ENCODE data around the gene DPY19L3. TPM values are rescaled to one million over a fixed set of nuclear protein-coding genes. Genes with fewer than 3 reads are reported as not detected.

The DPY19L3 gene
- total RNA-seq, 5 donors from 2014 or later (not counting 1 experiment from before 2014, with no cell fraction given): 11.1 to 17.4 (median 15.5) TPM

DNA sequence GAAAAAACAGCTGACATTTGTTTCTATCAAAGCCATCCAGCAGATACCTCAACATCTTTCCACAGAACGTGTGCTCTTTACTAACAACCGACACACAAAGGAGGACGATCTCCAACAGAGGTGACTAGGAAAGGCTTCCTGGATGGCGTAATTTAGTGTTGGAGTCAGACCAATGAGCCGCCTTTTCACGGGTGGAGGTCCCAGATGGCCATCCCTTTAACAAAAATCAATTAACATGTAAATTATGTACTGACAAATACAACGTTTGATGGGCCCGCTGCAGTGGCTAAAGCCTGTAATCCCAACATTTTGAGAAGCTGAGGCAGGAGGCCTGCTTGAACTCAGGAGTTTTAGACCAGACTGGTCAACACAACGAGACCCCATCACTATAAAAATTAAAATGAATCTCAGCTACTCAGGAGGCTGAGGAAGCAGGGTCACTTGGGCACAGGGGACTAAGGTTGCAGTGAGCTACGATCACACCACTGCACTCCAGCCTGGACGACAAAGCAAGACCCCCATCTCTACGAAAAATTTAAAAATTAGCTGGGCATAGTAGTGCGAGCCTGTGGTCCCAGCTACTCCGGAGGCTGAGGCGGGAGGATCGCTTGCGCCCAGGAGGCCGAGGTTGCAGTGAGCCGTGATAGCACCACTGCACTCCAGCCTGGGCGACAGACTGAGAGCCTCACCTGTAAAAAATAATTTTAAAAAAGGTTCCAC lies 1.2 kb upstream of the DPY19L3 start:
- H3K27me3 Mint-ChIP-seq: no peaks in the 10 kb centered on the region
- Histone ChIP-seq H3K9me3 (no peaks in the 10 kb centered on the region), H3K27me3 (replicated peaks in 1 of 2; ENCODE audit: control insufficient read depth in 2 of 2, extremely low read depth in 1 of 2, insufficient read depth in 2 of 2, low read length in 1 of 2) (no peaks in the 10 kb centered on the region), H3K4me3 (ENCODE audit: control insufficient read depth in 1 of 2, extremely low read depth in 1 of 2, low read length in 1 of 2) (peak overlapping the region; percentile 74 to 78), H3K27ac (ENCODE audit: low read length) (peak overlapping the region; percentile 78), H3K4me1 (ENCODE audit: control insufficient read depth in 1 of 2, extremely low read depth in 1 of 2, insufficient read depth in 2 of 2, low read length in 2 of 2) (peaks cover 0 to 18% of the 10 kb centered on the region in 2 experiments), H3K36me3 (ENCODE audit: control insufficient read depth in 2 of 2, extremely low read depth in 1 of 2, insufficient read depth in 1 of 2, low read length in 1 of 2) (peaks cover 0 to 1% of the 10 kb centered on the region in 2 donors)
- no peak for ATAC-seq (replicated peaks in 1 of 4)
- peak overlapping the region; percentile 80 to 85 (median 85) for H3K4me3 Mint-ChIP-seq
- H3K36me3 Mint-ChIP-seq: peaks cover 6% of the 10 kb centered on the region
- no peaks in the 10 kb centered on the region for H3K9me3 Mint-ChIP-seq
- peak overlapping the region; percentile 81 to 91 for H3K27ac Mint-ChIP-seq
- DNase-seq: no peak
- peaks cover 14 to 26% (median 17%) of the 10 kb centered on the region in 3 donors for H3K4me1 Mint-ChIP-seq
- POLR2A ChIA-PET: interaction anchor here in 1 of 2 donors (0.7 kb wide), 1 partner anchor 147 kb away, joined by 4 read pairs; no protein-coding TSS in a partner anchor
- WGBS (ENCODE audit: insufficient coverage): 92% methylated on average over 4 of the region's 20 CpGs
- CTCF ChIA-PET: interaction anchor here in 1 of 2 donors (0.8 kb wide), 1 partner anchor 59 kb away, joined by 3 read pairs; the partner anchor contains the start of gene ZNF507

DNA sequence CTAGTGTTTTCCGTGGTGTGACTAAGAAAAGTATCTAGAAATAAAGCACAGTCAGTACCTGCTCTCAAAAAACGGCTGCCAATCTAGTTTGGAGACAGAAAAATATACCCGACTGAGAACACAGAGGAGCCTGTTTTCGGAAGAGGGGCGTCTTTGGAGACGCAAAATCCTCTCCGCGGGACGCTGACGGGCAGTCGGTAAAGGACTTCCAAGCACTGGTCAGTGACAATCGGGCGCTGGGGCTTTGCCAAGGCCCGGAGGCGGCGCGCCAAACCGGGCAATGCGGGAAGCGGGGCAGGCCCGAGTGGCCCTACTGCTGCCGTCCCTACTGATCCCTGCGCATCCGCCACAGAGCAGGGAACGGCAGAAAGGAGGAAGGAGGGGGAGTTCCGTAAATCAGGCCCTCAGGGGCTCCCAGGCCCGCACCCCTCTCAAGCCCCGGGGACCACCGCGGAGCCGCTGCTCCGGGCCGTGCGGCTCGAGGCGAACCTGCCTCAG lies 588 bp upstream of the DPY19L3 start:
- Histone ChIP-seq H3K4me3 (ENCODE audit: control insufficient read depth in 1 of 2, extremely low read depth in 1 of 2, low read length in 1 of 2) (peak overlapping the region; percentile 74 to 78), H3K27ac (ENCODE audit: low read length) (peak overlapping the region; percentile 78), H3K4me1 (ENCODE audit: control insufficient read depth in 1 of 2, extremely low read depth in 1 of 2, insufficient read depth in 2 of 2, low read length in 2 of 2) (peaks cover 0 to 18% of the 10 kb centered on the region in 2 experiments), H3K27me3 (replicated peaks in 1 of 2; ENCODE audit: control insufficient read depth in 2 of 2, extremely low read depth in 1 of 2, insufficient read depth in 2 of 2, low read length in 1 of 2) (no peaks in the 10 kb centered on the region), H3K36me3 (ENCODE audit: control insufficient read depth in 2 of 2, extremely low read depth in 1 of 2, insufficient read depth in 1 of 2, low read length in 1 of 2) (peaks cover 0 to 6% of the 10 kb centered on the region in 2 donors), H3K9me3 (no peaks in the 10 kb centered on the region)
- Mint-ChIP-seq H3K4me3 (peak overlapping the region; percentile 80 to 85 (median 85)), H3K36me3 (peaks cover 9% of the 10 kb centered on the region), H3K4me1 (peaks cover 14 to 26% (median 17%) of the 10 kb centered on the region in 3 donors), H3K27me3 (no peaks in the 10 kb centered on the region), H3K27ac (peak overlapping the region; percentile 81 to 91), H3K9me3 (no peaks in the 10 kb centered on the region)
- 3% methylated on average over 34 of the region's 36 CpGs for WGBS (ENCODE audit: insufficient coverage)
- CTCF ChIA-PET: interaction anchor here in 1 of 2 donors (0.7 to 0.8 kb wide), 2 partner anchors 60 kb away, joined by 3 read pairs; partner anchors contain the start of gene ZNF507
- peak in 4 of 35 experiments; percentile 5 to 23 (median 11) for DNase-seq
- POLR2A ChIA-PET: no interaction called here
- ATAC-seq (replicated peaks in 1 of 4): peak in 3 of 4 experiments; percentile 3 to 15 (median 7)

DNA sequence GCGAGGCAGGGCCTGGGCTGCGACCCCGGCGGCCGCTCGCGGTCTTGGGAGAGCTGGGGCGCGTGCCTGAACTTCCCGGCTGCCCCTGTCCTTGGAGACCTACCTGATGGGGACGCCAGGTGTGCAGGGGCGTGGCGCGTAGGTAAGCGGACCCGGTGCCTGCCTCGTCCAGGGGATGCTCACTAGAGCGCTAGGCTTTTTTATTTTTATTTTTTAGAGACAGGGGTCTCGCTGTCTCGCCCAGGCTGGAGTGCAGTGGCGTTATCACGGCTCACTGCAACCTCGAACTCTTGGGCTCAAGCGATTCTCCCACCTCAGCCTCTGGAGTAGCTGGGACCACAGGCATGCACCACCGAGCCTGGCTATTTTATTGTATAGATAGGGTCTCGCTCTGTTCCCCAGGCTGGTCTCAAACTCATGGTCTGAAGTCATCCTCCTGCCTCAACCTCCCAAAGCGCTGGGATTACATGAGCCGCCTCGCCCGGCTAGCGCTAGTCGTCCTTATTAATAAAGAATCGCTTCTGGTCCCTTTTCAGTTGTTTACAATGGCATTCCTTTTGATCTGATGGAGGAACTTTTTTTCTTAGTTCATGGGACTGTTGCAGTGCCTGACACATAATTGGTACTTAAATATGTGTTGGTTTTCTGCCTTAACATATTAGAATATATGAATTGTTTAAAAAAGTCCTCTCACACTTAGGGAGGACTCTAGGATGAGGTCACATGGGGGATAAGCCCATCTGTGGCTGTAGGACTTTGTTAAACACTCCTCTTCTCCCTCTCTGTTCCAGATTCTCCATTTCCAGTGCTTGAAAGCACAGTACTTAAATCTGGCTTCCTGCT lies 812 bp downstream of the DPY19L3 start:
- H3K9me3 ChIP-seq: no peaks in the 10 kb centered on the region
- peak overlapping the region; percentile 74 to 78 for H3K4me3 ChIP-seq (ENCODE audit: control insufficient read depth in 1 of 2, extremely low read depth in 1 of 2, low read length in 1 of 2)
- peaks cover 0 to 18% of the 10 kb centered on the region in 2 experiments for H3K4me1 ChIP-seq (ENCODE audit: control insufficient read depth in 1 of 2, extremely low read depth in 1 of 2, insufficient read depth in 2 of 2, low read length in 2 of 2)
- no peaks in the 10 kb centered on the region for H3K27me3 ChIP-seq (replicated peaks in 1 of 2; ENCODE audit: control insufficient read depth in 2 of 2, extremely low read depth in 1 of 2, insufficient read depth in 2 of 2, low read length in 1 of 2)
- Mint-ChIP-seq H3K27ac (peak overlapping the region; percentile 84 to 85), H3K9me3 (no peaks in the 10 kb centered on the region), H3K27me3 (no peaks in the 10 kb centered on the region), H3K36me3 (peaks cover 15% of the 10 kb centered on the region), H3K4me1 (peaks cover 14 to 26% (median 17%) of the 10 kb centered on the region in 3 donors), H3K4me3 (peak overlapping the region; percentile 80 to 89 (median 82))
- H3K27ac ChIP-seq (ENCODE audit: low read length): peak overlapping the region; percentile 32
- ChIA-PET POLR2A (interaction anchor here (0.6 to 0.7 kb wide), 2 partner anchors 296 to 674 kb away, joined by 3 to 4 read pairs; no protein-coding TSS in a partner anchor), CTCF (no interaction called here)
- peaks cover 0 to 12% of the 10 kb centered on the region in 2 donors for H3K36me3 ChIP-seq (ENCODE audit: control insufficient read depth in 2 of 2, extremely low read depth in 1 of 2, insufficient read depth in 1 of 2, low read length in 1 of 2)
- no peak for DNase-seq
- no peak for ATAC-seq (replicated peaks in 1 of 4)
- WGBS (ENCODE audit: insufficient coverage): 8% methylated on average over 25 of the region's 33 CpGs

DNA sequence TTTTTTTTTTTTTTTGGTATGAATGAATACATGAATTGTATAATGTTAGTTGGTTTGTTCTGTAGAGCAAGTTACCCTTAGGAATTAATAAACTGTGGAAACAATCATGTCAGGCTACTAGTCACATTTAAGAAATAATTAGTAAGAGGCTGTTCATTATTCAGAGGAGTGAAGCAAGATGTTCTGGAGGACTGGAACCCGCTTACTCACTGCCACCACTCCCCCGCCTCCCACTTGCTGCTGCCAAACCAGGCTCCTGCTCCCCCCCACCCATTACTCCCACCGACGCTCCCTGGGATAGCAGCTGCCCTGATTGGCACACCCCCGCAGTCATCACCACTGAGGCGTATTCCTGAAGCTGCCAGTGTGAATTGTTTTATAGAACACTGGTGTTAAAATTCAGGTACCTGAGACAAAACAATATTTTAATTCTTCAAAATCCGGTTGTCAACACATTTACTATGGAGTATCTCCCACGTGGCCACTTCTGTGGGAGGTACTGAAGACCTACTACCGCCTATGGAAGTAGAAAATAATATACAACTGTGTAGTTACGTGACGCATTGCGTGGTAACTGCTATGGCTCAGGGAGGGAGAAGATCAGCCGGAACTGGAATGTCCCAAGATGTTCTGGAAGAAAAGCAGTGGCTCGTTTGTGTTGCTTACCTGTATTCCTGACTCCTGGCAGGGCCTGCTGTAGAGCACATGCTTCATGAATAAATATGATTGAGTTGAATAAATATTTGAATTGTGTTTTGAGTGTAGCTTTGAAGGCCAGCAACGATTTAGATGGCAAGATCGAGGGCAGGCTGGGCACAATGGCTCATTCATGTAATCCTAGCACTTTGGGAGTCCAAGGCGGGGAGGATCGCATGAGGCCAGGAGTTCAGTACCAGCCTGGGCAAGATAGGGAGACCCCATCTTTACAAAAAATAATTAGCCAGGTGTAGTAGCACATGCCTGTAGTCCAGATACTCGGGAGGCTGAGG lies 1.7 kb downstream of the DPY19L3 start:
- no peaks in the 10 kb centered on the region for H3K9me3 Mint-ChIP-seq
- DNase-seq (no peak), ATAC-seq (replicated peaks in 1 of 4) (no peak)
- Histone ChIP-seq H3K27me3 (replicated peaks in 1 of 2; ENCODE audit: control insufficient read depth in 2 of 2, extremely low read depth in 1 of 2, insufficient read depth in 2 of 2, low read length in 1 of 2) (no peaks in the 10 kb centered on the region), H3K9me3 (no peaks in the 10 kb centered on the region), H3K4me3 (ENCODE audit: control insufficient read depth in 1 of 2, extremely low read depth in 1 of 2, low read length in 1 of 2) (no peak overlapping the region), H3K27ac (ENCODE audit: low read length) (no peak overlapping the region), H3K36me3 (ENCODE audit: control insufficient read depth in 2 of 2, extremely low read depth in 1 of 2, insufficient read depth in 1 of 2, low read length in 1 of 2) (peaks cover 0 to 15% of the 10 kb centered on the region in 2 donors), H3K4me1 (ENCODE audit: control insufficient read depth in 1 of 2, extremely low read depth in 1 of 2, insufficient read depth in 2 of 2, low read length in 2 of 2) (peaks cover 0 to 18% of the 10 kb centered on the region in 2 experiments)
- H3K27me3 Mint-ChIP-seq: no peaks in the 10 kb centered on the region
- 97% methylated on average over 11 of the region's 19 CpGs for WGBS (ENCODE audit: insufficient coverage)
- peak overlapping the region; percentile 84 to 85 for H3K27ac Mint-ChIP-seq
- peaks cover 14 to 26% (median 17%) of the 10 kb centered on the region in 3 donors for H3K4me1 Mint-ChIP-seq
- CTCF ChIA-PET: no interaction called here
- H3K4me3 Mint-ChIP-seq: peak overlapping the region; percentile 80 to 89 (median 82)
- POLR2A ChIA-PET: no interaction called here
- peaks cover 19% of the 10 kb centered on the region for H3K36me3 Mint-ChIP-seq

DNA sequence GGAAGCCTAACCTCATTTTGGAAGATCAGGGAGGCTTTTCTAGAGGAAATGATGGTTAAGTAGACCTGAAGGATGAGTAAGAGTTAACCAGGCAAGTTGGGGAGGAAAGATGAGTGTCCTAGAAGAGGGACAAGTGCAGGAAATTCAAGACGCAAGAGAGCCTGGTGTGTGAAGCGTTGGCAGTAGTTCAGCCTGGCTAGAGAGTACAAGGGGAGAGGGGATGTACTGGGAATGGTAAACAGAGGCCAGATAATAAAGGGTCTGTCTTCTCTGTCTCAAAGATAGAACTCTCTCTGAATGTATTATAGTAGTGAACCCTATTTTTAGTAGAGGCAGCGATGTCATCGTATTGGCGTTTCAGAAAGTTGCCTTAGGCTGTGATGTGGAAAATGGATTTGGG lies 9.7 kb downstream of the DPY19L3 start:
- no peaks in the 10 kb centered on the region for H3K27me3 ChIP-seq (replicated peaks in 1 of 2; ENCODE audit: control insufficient read depth in 2 of 2, extremely low read depth in 1 of 2, insufficient read depth in 2 of 2, low read length in 1 of 2)
- no peak overlapping the region for H3K4me3 ChIP-seq (ENCODE audit: control insufficient read depth in 1 of 2, extremely low read depth in 1 of 2, low read length in 1 of 2)
- ChIA-PET POLR2A (no interaction called here), CTCF (no interaction called here)
- Mint-ChIP-seq H3K9me3 (no peaks in the 10 kb centered on the region), H3K36me3 (peaks cover 51% of the 10 kb centered on the region), H3K4me1 (no peaks in the 10 kb centered on the region), H3K27ac (no peak overlapping the region), H3K4me3 (no peak overlapping the region), H3K27me3 (no peaks in the 10 kb centered on the region)
- no peaks in the 10 kb centered on the region for H3K4me1 ChIP-seq (ENCODE audit: control insufficient read depth in 1 of 2, extremely low read depth in 1 of 2, insufficient read depth in 2 of 2, low read length in 2 of 2)
- no peaks in the 10 kb centered on the region for H3K9me3 ChIP-seq
- WGBS (ENCODE audit: insufficient coverage): 80% methylated on average over 1 of the region's 5 CpGs
- no peak for ATAC-seq (replicated peaks in 1 of 4)
- no peak overlapping the region for H3K27ac ChIP-seq (ENCODE audit: low read length)
- DNase-seq: no peak
- peaks cover 0 to 9% of the 10 kb centered on the region in 2 donors for H3K36me3 ChIP-seq (ENCODE audit: control insufficient read depth in 2 of 2, extremely low read depth in 1 of 2, insufficient read depth in 1 of 2, low read length in 1 of 2)
